RCC 7860 (cell line): ENCODE data around the gene DMAC2L.
"Not testable (repeated sequence)": the region's sequence is repeated elsewhere in the genome, so short reads cannot be mapped to it uniquely, and the experiment has no call there.

ENCODE experiments used
- DNase-seq: peaks from one replicate; pipeline ENCODE4 v3.0.0-alpha.2; 2015; ENCODE audit warnings: low spot score
- FAIRE-seq: peaks from 2 replicates; lab custom pipeline; 2012; peaks lifted over from hg19 to GRCh38; lab: Jason Lieb, UNC

DMAC2L gene, protein sequence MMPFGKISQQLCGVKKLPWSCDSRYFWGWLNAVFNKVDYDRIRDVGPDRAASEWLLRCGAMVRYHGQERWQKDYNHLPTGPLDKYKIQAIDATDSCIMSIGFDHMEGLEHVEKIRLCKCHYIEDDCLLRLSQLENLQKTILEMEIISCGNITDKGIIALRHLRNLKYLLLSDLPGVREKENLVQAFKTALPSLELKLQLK

DNA sequence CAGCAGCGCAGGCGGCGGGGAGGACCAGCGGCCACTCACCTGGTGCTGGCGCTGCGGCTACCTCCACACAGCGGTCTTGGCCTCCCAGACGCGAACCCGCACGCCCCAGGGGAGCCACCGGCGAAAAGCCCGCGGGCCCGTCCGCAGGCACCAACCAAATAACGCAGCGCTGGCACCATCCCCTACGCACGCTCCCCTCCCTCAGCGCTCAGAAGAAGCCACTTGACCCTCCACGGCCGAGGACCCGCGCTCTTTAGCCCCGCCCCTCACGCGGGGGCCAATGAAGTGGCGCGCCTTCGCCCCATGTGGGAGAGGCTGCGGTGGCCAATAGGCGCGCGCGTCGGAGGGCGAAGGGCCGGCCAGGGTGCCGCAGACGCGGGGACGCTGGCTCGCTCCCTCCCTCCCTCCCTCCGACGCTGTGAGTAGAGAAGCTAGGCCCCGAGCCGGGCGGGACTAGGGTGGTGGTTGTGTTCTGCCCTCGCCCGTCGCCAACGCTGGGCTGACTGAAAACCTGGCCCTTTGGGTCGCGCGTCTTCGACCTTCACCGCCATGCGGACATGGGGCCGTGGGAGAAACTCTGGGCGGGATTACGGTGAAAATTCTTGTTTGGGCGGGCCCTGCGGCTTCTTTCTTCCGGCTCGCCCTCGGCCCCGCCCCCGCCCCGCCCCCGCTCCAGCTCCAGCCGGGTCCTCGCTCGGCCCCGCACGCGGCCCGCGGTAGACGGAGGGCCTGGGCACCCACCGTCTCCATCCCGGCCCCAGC is at the start of gene DMAC2L, which contains the start of gene L2HGDH:
Gene DMAC2L, plus strand, starts transcription at position 353 of the 762 bp plus-strand sequence. CDS start 9,164 bp downstream, outside the sequence.
Gene L2HGDH, minus strand, starts transcription at position 258 of the 762 bp plus-strand sequence. Its CDS starts 79 bp downstream, at position 179.
- FAIRE-seq (no peak), DNase-seq (peak; percentile 67)

DNA sequence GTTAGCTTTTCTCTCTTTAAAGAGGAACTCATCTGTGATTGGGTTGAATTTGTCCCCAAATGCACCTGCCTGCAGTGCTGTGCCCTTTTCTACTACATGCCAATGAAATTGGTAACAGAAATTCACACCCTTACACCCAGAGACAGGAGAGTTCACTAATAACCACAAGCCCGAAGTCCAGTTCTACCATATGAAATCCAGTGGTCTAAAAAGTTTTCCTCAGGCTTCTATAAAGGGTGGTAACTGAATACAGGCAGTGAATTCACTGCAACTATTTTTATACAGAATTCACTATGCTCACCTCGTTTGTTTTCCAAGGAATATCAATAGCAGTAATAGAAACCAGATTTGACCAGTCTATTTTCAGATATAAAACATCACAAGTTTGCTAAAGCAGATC is 49.3 kb upstream of the DMAC2L start:
- DNase-seq (no peak), FAIRE-seq (no peak)

DNA sequence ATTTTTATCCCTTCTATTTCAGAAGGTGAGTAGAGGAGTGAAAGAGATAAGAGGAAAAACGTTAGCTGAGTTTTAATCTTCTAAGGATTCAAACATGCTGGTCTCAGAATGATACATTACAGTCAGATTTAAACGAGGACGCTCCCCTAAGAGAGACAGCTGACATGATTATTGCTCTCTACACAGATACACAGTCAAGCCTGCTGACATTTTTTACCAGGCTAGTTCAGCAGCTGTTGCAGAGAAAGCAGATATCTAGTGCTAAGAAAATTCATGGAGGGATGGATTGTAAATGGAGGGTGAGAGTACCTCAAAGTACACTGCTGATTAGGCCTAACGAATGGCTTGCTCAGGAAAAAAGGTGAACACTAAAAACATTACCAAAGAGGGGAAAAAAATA is 48.8 kb upstream of the DMAC2L start:
- FAIRE-seq (no peak), DNase-seq (no peak)

DNA sequence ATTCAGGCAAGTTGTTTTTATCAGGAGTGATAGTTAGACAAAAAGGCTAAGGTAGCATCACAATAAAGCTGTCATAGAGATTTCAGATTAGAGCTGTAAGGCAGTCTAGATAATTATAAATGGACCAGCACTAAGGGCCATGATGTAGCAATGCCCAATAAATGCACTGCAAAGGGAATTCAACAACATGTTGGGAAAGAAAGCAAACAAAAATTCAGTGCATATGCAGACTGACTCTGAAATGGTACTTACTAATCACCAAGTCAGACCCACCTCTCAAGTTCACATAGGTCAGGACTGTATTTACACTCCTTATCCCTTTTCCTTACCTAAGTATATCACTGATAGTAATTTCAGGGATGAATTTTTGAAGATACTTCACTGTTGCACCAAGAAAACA is 47.1 kb upstream of the DMAC2L start:
- DNase-seq (no peak), FAIRE-seq (no peak)

DNA sequence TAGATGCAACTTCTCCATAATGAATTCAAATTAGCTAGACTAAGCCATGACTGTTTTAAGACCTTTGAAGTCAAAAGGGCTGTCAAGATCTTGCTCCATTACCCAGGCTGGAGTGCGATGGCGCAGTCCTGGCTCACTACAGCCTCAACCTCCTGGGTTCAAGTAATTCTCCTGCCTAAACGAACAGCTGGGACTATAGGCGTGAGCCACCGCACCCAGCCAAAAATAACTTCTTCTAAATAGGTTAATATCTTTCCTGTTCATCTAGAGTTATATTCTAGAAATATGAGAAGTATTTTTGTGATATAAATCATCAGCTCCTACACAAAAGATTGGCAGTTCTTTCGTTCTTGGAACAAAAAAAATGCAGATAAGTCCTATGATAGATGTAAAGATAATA is 41.2 kb upstream of the DMAC2L start:
- FAIRE-seq, result no peak
- DNase-seq, result no peak

DNA sequence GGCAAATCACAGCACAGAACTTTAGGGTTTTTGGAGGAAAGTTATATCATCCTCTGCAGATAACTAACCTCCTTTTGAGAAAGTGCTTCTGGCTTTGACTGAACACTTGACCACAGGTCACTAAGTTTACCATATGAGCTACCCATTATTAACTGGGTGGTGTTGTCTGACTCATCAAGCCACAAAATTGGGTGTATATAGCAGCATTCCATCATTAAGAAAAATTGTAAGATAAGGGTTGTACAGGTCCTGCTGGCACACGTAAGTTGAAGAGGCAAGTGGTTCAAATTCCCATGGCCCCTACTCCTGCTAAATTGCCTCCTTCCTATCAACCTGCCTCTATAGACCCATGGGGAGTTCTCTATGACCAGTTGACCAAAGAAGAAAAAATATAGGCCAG is 39.6 kb upstream of the DMAC2L start:
- no peak for DNase-seq

DNA sequence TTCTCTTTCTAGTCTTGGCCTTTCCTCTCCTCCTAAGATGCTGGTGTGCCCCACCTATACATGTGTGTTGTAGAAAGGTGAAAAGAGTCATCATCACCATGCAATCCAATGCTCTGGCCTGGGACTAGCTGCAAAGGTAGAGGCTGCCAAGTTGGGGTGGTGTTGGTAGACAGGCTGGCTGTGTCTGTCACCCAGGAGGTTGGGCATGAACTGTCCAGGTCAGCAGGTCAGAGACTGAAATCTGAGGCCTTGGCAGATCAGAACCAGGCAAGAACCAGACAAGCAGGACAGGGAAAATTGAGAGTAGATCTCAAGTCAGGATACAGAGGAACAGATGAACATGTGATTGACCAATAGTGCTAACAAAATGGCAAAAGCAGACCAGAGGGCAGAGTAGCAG is 26.3 kb upstream of the DMAC2L start:
- DNase-seq (no peak), FAIRE-seq (no peak)

More for the DNA sequence above, 39.6 kb upstream of the DMAC2L start:
- FAIRE-seq, result no peak

DNA sequence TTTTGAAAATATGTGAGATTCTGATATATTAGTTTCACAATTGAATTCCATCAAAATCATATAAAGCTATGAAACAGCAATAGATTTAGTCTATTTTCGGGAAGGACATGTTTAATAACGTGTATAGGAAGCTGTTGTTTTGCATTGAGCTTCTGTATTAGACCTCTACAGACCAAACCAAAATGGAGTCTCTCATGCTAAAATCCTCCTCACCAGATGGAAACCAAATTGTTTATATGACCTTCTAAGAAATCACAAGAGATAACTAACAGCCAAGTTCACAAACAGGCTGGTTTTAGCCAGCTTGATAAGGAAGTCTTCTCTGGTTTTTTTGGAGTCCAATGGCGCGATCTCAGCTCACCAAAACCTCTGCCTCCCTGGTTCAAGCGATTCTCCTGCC is 24.0 kb upstream of the DMAC2L start:
- DNase-seq (no peak), FAIRE-seq (no peak)

DNA sequence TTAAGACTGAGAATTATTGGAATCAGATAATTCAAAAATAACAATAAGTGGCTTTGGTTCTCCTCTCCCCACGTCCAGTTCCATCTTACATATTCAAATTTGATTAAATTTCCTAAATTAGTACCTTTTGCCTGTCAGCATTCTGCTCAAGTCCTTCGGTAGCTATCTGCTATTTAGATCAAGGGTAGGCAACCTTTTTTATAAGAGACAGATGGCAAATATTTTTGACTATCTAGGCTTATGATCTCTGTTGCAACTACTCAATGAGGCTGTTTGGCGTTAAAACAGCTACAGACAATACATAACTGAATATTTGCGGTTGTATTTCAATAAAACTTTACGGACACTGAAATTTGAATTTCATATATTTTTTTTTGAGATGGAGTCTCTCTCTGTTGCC is 21.8 kb upstream of the DMAC2L start:
- DNase-seq (no peak), FAIRE-seq (no peak)

DNA sequence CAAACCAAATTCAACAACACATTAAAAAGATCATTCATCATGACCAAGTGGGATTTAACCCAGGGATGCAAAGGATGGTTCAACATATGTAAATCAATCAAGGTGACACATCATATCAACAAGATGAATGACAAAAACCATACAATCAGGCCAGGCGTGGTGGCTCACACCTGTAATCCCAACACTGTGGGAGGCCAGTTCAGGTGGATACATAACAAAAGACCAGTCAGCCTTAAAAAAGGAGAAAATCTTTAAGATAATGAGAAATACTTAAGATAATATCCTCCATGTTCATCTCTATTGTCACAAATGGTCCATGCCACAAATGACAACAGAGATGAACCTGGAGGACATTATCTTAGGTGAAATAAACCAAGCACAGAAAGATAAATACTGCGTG is 12.5 kb upstream of the DMAC2L start:
- DNase-seq, result no peak
- FAIRE-seq, result no peak

DNA sequence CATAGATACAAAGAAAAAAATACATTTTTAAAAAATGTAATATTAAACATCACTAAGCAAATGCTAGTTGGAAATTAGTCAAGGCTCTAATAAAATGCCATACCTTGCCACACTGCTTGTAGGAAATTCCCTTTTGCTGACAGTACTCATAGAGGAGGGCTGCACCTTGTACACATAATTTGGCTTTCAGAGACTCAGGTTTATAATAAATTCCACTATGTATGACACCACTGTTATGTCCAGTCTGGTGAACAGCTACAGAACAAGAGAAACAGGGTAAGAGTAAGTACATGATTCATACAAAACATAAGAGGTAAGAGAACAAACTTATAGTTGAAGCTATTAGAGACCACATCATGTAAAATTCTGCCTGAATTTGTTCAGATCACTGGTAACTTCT is 10.2 kb upstream of the DMAC2L start:
- FAIRE-seq (no peak), DNase-seq (no peak)

DNA sequence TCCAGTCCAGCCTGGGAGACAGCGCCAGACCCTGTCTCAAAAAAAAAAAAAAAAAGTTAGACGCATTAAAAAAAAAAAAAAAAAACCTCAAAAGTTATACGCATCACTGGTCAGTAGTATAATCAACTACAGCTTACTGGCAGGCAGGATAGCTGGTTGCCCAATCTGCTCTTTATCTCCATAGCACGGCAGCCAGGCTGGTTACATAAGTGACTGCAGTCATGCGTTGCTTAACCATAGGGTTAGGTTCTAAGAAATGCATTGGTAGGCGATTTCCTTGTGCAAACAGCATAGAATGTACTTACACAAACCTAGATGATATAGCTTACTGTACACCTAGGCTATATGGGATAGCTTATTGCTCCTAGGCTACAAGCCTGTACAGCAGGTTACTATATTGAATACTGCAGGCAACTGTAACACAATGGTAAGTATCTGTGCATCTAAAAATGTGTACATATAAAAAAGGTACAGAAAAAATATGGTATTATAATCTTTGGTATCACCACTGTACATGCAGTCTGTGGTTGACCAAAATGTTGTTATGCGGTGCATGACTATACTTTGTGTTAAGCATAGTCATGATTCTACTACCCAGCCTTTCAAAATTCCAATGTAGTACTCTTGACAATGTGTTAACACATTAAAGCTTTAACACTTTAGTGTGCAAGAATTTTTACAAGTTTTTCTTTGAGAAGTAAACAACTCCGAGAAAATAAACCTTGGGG is 8.2 kb upstream of the DMAC2L start:
- DNase-seq (peak; percentile 80), FAIRE-seq (peak; percentile 94)

DNA sequence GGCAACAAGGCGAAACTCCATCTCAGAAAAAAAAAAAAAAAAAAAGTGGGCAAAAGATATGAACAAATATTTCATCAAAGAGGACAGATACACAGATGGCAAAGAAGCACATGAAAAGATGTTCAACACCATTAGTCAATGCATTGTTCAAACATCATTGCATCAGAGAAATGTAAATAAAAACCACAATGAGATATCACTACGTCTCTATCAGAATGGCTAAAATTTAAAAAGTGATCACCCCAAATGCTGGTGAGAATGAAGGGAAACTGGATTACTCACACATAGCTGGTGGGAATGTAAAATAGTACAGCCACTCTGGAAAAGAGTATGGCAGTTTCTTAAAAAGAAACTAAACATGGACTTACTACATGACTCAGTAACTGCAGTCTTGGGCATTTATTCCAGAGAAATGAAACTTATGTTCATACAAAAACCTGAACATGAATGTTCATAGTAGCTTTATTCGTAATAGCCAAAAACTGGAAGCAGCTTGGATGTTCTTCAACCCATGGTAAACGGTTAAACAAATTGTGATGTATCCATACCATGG is 3.7 kb upstream of the DMAC2L start:
- no peak for FAIRE-seq

DNA sequence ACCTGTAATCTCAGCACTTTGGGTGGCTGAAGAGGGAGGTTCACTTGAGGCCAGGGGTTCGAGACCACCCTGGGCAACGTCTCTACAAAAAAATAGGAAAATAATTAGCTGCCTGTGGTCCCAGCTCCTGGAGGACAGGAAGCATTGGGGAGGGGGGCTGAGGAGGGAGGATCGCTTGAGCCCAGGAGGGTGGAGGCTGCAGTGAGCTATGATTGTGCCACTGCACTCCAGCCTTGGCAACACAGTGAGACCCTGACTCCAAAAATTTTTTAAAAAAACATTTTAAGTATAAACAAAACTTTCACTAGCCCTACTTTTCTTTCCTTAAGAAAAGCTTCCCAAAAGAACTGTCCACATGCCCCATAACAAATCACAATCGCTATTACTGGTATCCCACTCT is 1.7 kb upstream of the DMAC2L start:
- DNase-seq (no peak), FAIRE-seq (no peak)

More for the DNA sequence above, 3.7 kb upstream of the DMAC2L start:
- DNase-seq, result peak; percentile 8

DNA sequence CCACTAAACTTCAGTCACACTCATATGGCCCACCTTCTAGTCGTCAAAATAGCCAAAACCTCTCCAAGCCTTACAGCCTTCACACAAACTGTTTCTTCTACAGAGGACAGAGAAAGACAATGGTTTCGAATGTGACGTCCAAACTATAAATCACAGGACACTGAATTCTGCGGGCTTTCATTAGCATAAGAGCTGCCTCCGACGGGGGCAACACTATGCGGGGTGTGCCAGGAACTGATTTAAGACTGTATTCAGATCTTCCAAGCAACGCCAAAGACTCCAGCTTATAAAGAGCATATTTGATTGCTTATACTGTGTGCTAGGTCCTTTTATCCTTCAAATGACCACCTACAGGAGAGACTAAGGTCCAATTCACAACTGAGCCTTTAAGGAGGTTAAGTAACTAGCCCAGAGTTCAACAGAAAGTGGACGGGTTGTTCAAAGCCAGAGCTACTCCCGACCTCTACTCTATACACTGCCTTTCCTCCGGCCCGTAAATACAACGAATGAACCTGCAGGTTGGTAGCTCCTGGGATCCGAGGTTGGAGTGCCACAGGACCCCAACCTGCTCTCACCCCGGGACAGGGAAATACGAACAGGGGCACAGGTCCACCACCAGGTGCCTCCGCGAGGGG is 670 bp upstream of the DMAC2L start:
- DNase-seq, result no peak
- FAIRE-seq, result no peak

DNA sequence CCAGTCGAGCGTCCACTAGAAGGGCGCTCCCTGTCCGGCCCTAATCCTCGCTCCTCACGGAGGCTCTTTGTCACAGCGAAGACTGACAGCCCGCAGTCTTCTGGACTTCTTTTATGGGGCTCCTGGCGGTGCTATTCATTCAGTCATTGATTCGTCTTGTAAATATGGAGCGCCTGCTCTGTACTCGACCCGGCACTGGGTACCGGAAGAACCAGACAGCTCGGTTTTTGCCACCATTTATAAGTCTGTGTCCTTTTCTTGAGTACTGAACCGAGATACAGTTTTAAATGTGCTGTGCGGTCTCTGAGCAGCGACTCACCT is 570 bp downstream of the DMAC2L start:
- no peak for FAIRE-seq
- peak; percentile 12 for DNase-seq

DNA sequence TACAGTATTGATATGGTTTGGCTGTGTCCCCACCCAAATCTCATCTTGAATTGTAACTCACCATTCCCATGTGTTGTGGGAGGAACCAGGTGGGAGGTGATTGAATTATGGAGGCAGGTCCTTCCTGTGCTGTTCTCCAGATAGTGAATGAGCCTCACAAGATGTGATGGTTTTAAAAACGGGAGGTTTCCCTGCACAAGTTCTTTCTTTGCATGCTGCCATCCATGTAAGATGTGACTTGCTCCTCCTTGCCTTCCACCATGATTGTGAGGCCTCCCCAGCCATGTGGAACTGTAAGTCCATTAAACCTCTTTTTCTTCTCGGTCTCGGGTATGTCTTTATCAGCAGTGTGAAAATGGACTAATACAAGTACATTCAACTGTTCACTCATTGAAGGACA is 2.0 kb downstream of the DMAC2L start:
- not testable (repeated sequence) for DNase-seq, FAIRE-seq

DNA sequence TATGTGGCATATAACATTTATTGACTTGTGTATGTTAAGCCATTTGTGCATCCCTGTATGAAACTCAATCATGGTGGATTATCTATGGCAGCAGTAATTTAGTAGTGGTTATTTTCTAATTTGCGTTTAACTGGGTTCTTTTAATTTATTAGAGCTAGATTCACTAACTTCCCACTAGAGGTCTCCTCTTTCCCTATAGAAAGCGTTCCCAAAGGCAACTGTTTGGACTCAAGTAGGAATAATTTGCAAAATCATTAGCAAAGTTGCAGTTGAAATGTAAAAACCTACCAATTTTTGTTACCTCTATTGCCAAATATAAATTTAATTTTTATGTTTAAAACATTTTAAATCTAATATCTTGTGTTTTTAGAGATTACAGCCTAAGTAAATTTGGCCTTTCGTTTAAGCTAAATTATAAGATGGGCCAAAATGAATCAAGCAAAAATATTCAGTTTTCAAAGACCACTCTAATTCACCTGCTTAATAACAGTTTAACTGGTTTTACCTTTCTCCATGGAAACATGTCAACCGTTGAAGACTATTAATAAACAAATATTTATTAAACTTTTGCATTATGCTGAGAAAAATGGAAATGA is 6.0 kb downstream of the DMAC2L start:
- DNase-seq (no peak), FAIRE-seq (no peak)

DNA sequence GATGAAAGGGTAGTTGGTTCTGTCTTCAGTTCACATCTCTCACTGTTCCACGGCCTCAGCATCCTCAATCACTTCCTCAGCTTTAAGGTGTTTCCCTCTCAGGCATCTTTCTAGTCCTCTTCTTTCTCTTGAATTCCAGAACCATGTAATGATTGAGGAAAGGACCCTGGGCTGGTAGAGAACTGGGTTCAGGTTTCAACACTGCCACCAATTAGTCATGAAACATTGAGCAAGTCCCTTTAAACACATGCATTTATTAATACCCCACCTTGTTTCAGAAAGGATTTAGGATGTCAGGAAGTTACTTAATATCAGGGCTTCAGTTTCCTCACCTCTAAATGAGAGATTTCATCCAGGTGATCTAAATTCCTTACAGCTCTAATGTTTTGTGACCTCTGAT is 7.2 kb downstream of the DMAC2L start:
- DNase-seq (no peak), FAIRE-seq (no peak)

DNA sequence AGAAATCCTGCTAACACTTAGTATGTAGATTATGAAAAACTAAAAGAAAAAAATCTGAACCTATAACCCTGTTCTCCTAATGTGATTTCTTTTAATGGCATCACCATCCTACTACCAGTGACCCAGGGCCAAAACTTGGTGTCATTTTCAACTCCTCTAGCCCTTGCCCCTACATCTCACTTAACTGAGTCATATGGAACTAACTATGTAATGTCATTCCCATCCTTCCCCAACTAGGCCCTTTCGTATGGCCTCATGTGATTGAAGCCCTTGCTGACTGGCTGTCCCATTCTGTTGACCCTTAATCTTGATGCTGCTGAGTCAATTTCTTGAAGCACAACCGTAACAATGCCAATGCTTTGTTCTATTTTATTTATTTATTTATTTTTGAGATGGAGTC is 7.6 kb downstream of the DMAC2L start:
- DNase-seq, result no peak
- FAIRE-seq, result no peak

DNA sequence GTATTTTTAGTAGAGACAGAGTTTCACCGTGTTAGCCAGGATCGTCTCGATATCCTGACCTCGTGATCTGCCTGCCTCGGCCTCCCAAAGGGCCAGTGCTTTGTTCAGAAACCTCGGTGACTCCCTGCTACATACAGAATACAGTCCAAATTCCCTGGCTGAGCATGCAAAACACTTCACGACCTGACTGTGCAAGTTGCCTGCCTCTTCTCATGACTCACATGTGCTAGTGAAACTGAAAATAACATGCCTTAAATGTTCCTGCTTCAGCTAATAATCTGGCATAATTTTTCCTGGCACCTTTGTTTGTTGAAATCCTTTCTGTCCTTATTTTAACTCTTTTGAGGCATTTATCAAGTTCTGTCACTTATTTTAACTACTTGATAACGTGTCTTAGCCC is 8.2 kb downstream of the DMAC2L start:
- no peak for DNase-seq

More for the DNA sequence above, 8.2 kb downstream of the DMAC2L start:
- no peak for FAIRE-seq
